Measurements from ENCODE around the gene TTLL6.
"Not testable (repeated sequence)": the region's sequence is repeated elsewhere in the genome, so short reads cannot be mapped to it uniquely, and the experiment has no call there.

TTLL6 gene

GRCh38 chr17:48816774-48817590, at the start of gene TTLL6:
Gene TTLL6, minus strand, starts transcription at chr17:48817229. Its CDS starts 157 bp downstream, at chr17:48817072.
- DNase-seq (ENCODE audit: low spot score) = peak; percentile 100

GRCh38 chr17:48860456-48860855, 43.4 kb upstream of the TTLL6 start:
- DNase-seq (ENCODE audit: low spot score) = no peak

- no peak for DNase-seq (ENCODE audit: low spot score)
These were observed 43.0 kb upstream of the TTLL6 start for GRCh38 chr17:48860034-48860433.

- DNase-seq (ENCODE audit: low spot score) = no peak
These were observed 39.2 kb upstream of the TTLL6 start for GRCh38 chr17:48856122-48856821.

- DNase-seq (ENCODE audit: low spot score) = no peak
These were observed 37.9 kb upstream of the TTLL6 start for GRCh38 chr17:48854774-48855476.

- DNase-seq (ENCODE audit: low spot score) = no peak
These were observed 33.8 kb upstream of the TTLL6 start for GRCh38 chr17:48850792-48851323.

- no peak for DNase-seq (ENCODE audit: low spot score)
These were observed 26.3 kb upstream of the TTLL6 start for GRCh38 chr17:48843187-48843900.

- no peak for DNase-seq (ENCODE audit: low spot score)
These were observed 25.7 kb upstream of the TTLL6 start for GRCh38 chr17:48842746-48843145.

GRCh38 chr17:48841395-48841831, 24.4 kb upstream of the TTLL6 start:
- DNase-seq (ENCODE audit: low spot score) = no peak

- DNase-seq (ENCODE audit: low spot score) = no peak
These were observed 23.4 kb upstream of the TTLL6 start for GRCh38 chr17:48840441-48840840.

GRCh38 chr17:48837458-48837857, 20.4 kb upstream of the TTLL6 start:
- not testable (repeated sequence) for DNase-seq (ENCODE audit: low spot score)

GRCh38 chr17:48835971-48836370, 18.9 kb upstream of the TTLL6 start:
- DNase-seq (ENCODE audit: low spot score) = peak; percentile 45

GRCh38 chr17:48834973-48835372, 17.9 kb upstream of the TTLL6 start:
- DNase-seq (ENCODE audit: low spot score) = no peak

- no peak for DNase-seq (ENCODE audit: low spot score)
These were observed 14.5 kb upstream of the TTLL6 start for GRCh38 chr17:48831549-48831883.

GRCh38 chr17:48830840-48831548, 14.0 kb upstream of the TTLL6 start, which contains the start of gene CALCOCO2:
Gene CALCOCO2, plus strand, starts transcription at chr17:48831035. Its CDS starts 10,673 bp downstream, at chr17:48841708.
- DNase-seq (ENCODE audit: low spot score) = peak; percentile 99

- DNase-seq (ENCODE audit: low spot score) = no peak
These were observed 8.7 kb upstream of the TTLL6 start for GRCh38 chr17:48825446-48826381.

- not testable (repeated sequence) for DNase-seq (ENCODE audit: low spot score)
These were observed 3.9 kb upstream of the TTLL6 start for GRCh38 chr17:48820936-48821335.

- DNase-seq (ENCODE audit: low spot score) = no peak
These were observed 2.4 kb upstream of the TTLL6 start for GRCh38 chr17:48819466-48819865.

- DNase-seq (ENCODE audit: low spot score) = no peak
These were observed 1.4 kb upstream of the TTLL6 start for GRCh38 chr17:48818361-48818841.

GRCh38 chr17:48816438-48816773, 623 bp downstream of the TTLL6 start:
- no peak for DNase-seq (ENCODE audit: low spot score)

Data from D341Med (cell line).